NB4 (cell line): ENCODE data around the gene ITPK1.

Source experiments
- MYC ChIP-seq: IDR thresholded peaks from 2 replicates; pipeline ENCODE4 v1.6.1; 2011; ENCODE audit warnings: low read depth, low read length
- POLR2A ChIP-seq: IDR thresholded peaks from 2 replicates; pipeline ENCODE4 v1.6.1; 2011; ENCODE audit warnings: mild to moderate bottlenecking; ENCODE audit not compliant: insufficient read length; ENCODE audit errors: extremely low read depth
- TF ChIP-seq, protein P1 (sequence below): IDR thresholded peaks from one replicate; pipeline ENCODE4 v1.5.1; 2012; ENCODE audit warnings: low read depth, low read length

GRCh38 chr14:92945544-92945943 is 170.2 kb downstream of the ITPK1 start:
- TF ChIP-seq, protein P1, sequence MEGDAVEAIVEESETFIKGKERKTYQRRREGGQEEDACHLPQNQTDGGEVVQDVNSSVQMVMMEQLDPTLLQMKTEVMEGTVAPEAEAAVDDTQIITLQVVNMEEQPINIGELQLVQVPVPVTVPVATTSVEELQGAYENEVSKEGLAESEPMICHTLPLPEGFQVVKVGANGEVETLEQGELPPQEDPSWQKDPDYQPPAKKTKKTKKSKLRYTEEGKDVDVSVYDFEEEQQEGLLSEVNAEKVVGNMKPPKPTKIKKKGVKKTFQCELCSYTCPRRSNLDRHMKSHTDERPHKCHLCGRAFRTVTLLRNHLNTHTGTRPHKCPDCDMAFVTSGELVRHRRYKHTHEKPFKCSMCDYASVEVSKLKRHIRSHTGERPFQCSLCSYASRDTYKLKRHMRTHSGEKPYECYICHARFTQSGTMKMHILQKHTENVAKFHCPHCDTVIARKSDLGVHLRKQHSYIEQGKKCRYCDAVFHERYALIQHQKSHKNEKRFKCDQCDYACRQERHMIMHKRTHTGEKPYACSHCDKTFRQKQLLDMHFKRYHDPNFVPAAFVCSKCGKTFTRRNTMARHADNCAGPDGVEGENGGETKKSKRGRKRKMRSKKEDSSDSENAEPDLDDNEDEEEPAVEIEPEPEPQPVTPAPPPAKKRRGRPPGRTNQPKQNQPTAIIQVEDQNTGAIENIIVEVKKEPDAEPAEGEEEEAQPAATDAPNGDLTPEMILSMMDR, result no peak
- no peak for TF ChIP-seq POLR2A
- TF ChIP-seq MYC, result no peak
